ENCODE data around the gene ERV3-1.

DNA sequence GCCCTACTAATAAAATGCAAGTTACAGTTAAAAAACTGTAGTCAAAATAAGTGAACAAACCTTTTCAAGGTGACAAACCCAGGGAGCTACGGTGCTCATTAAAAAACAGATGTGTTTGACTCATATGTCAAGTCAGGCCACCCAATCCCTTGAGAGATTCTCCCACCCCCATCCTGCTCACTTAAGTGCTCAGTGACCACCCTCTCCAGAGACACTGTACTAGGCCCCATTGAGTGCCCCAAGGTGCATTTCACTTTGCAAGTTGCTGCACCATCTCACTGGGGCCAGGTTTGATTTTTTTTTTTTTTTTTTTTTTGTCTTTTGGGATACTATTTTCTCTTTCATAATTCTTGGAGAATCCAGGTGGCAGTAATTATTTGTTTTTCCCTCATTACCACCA is 1.9 kb downstream of the ERV3-1 start:
- TF ChIP-seq, protein P1, sequence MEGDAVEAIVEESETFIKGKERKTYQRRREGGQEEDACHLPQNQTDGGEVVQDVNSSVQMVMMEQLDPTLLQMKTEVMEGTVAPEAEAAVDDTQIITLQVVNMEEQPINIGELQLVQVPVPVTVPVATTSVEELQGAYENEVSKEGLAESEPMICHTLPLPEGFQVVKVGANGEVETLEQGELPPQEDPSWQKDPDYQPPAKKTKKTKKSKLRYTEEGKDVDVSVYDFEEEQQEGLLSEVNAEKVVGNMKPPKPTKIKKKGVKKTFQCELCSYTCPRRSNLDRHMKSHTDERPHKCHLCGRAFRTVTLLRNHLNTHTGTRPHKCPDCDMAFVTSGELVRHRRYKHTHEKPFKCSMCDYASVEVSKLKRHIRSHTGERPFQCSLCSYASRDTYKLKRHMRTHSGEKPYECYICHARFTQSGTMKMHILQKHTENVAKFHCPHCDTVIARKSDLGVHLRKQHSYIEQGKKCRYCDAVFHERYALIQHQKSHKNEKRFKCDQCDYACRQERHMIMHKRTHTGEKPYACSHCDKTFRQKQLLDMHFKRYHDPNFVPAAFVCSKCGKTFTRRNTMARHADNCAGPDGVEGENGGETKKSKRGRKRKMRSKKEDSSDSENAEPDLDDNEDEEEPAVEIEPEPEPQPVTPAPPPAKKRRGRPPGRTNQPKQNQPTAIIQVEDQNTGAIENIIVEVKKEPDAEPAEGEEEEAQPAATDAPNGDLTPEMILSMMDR (IDR thresholded peaks at IDR 0.05) = no peak
- TF ChIP-seq POLR2AphosphoS5 (IDR thresholded peaks at IDR 0.05; ENCODE audit: low read depth, low read length) = no peak
- TF ChIP-seq, protein P2, sequence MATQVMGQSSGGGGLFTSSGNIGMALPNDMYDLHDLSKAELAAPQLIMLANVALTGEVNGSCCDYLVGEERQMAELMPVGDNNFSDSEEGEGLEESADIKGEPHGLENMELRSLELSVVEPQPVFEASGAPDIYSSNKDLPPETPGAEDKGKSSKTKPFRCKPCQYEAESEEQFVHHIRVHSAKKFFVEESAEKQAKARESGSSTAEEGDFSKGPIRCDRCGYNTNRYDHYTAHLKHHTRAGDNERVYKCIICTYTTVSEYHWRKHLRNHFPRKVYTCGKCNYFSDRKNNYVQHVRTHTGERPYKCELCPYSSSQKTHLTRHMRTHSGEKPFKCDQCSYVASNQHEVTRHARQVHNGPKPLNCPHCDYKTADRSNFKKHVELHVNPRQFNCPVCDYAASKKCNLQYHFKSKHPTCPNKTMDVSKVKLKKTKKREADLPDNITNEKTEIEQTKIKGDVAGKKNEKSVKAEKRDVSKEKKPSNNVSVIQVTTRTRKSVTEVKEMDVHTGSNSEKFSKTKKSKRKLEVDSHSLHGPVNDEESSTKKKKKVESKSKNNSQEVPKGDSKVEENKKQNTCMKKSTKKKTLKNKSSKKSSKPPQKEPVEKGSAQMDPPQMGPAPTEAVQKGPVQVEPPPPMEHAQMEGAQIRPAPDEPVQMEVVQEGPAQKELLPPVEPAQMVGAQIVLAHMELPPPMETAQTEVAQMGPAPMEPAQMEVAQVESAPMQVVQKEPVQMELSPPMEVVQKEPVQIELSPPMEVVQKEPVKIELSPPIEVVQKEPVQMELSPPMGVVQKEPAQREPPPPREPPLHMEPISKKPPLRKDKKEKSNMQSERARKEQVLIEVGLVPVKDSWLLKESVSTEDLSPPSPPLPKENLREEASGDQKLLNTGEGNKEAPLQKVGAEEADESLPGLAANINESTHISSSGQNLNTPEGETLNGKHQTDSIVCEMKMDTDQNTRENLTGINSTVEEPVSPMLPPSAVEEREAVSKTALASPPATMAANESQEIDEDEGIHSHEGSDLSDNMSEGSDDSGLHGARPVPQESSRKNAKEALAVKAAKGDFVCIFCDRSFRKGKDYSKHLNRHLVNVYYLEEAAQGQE (IDR thresholded peaks at IDR 0.05; ENCODE audit: insufficient read depth in 1 of 2, low read depth in 2 of 2, low read length in 1 of 2) = no peak
